Smooth muscle cell (in vitro differentiated cells): Measurements from ENCODE around the gene GALNT17. TPM values are rescaled to one million over a fixed set of nuclear protein-coding genes. Genes with fewer than 3 reads are reported as not detected.

Experiments
- DNase-seq: peaks from one replicate; lab custom pipeline; 2025; ENCODE audit not compliant: unreplicated experiment; lab: John Stamatoyannopoulos, UW
- H2AFZ ChIP-seq: fragments of 200-600 bp; sonication (generic); 2 replicates; pipeline ENCODE4 v1.6.0; 2016; ENCODE audit warnings: antibody characterized with exemption, low read depth, mild to moderate bottlenecking
- H3F3A ChIP-seq: fragments of 200-600 bp; sonication (generic); 2 replicates; pipeline ENCODE4 v1.6.0; 2017; ENCODE audit warnings: antibody characterized with exemption, low read depth
- H3K27ac ChIP-seq: fragments of 200-600 bp; sonication (generic); 2 replicates; pipeline ENCODE4 v1.5.1; 2016; ENCODE audit warnings: low read depth, mild to moderate bottlenecking
- H3K27me3 ChIP-seq: fragments of 200-600 bp; sonication (generic); 2 replicates; pipeline ENCODE4 v1.6.1; 2016; ENCODE audit warnings: low read depth, mild to moderate bottlenecking
- H3K36me3 ChIP-seq: fragments of 200-600 bp; sonication (generic); 2 replicates; pipeline ENCODE4 v1.5.1; 2016; ENCODE audit warnings: low read depth
- H3K4me1 ChIP-seq: fragments of 200-600 bp; sonication (generic); 2 replicates; pipeline ENCODE4 v1.5.1; 2016; ENCODE audit warnings: low read depth
- H3K4me2 ChIP-seq: fragments of 200-600 bp; sonication (generic); 2 replicates; pipeline ENCODE4 v1.6.0; 2016; ENCODE audit warnings: mild to moderate bottlenecking
- H3K4me3 ChIP-seq: fragments of 200-600 bp; sonication (generic); 2 replicates; pipeline ENCODE4 v1.5.1; 2016; ENCODE audit warnings: mild to moderate bottlenecking
- H3K79me2 ChIP-seq: fragments of 200-600 bp; sonication (generic); 2 replicates; pipeline ENCODE4 v1.6.0; 2016; ENCODE audit warnings: low read depth, mild to moderate bottlenecking
- H3K9ac ChIP-seq: fragments of 200-600 bp; sonication (generic); 2 replicates; pipeline ENCODE4 v1.6.0; 2016; ENCODE audit warnings: low read depth
- H3K9me3 ChIP-seq: fragments of 200-600 bp; sonication (generic); replicated peaks from 2 replicates; pipeline ENCODE4 v1.5.1; 2016; ENCODE audit warnings: low read depth
- H4K20me1 ChIP-seq: fragments of 200-600 bp; sonication (generic); 2 replicates; pipeline ENCODE4 v1.6.0; 2016; ENCODE audit warnings: low read depth
- CTCF ChIP-seq: fragments of 200-600 bp; sonication (generic); IDR thresholded peaks from 2 replicates; pipeline ENCODE4 v1.5.1; 2017; ENCODE audit warnings: borderline replicate concordance, mild to moderate bottlenecking, antibody characterized with exemption; ENCODE audit not compliant: insufficient read depth, poor library complexity, severe bottlenecking
- WGBS: methylation state at CpG from one replicate; pipeline ENCODE4 v1.1.7; 2016; ENCODE audit warnings: low lambda C conversion rate; 5-methylcytosine and 5-hydroxymethylcytosine counted together
- polyA plus RNA-seq: library from polyadenylated mRNA; unstranded; fragments of >200 nt; fragmentation: Nextera tagmentation; extraction: Ambion mirVana; gene quantifications from 2 replicates; pipeline ENCODE4 v1.2.1, GENCODE V29; 2016
- total RNA-seq: library from RNA; depleted of rRNA; stranded (reverse); fragments of >200 nt; gene quantifications from 2 replicates; pipeline ENCODE4 v1.2.3, GENCODE V29; 2014

The GALNT17 gene
- total and polyA plus RNA-seq, 2 experiments from 2014 or later, result 0.38 to 0.45 TPM

GRCh38 chr7:71479231-71479630 lies 347.3 kb downstream of the GALNT17 start:
- no peaks in the 10 kb centered on the region for H3F3A ChIP-seq
- no peak overlapping the region for H3K4me3 ChIP-seq
- H4K20me1 ChIP-seq, result no peaks in the 10 kb centered on the region
- no peaks in the 10 kb centered on the region for H3K36me3 ChIP-seq
- H3K27ac ChIP-seq, result no peak overlapping the region
- H2AFZ ChIP-seq, result no peak overlapping the region
- no peaks in the 10 kb centered on the region for H3K27me3 ChIP-seq
- H3K9me3 ChIP-seq, result no peaks in the 10 kb centered on the region
- DNase-seq, result no peak
- H3K4me2 ChIP-seq, result no peak overlapping the region
- no peaks in the 10 kb centered on the region for H3K79me2 ChIP-seq
- no peaks in the 10 kb centered on the region for H3K4me1 ChIP-seq
- no peak overlapping the region for H3K9ac ChIP-seq
- WGBS, result 61% methylated on average over 2 of the region's 2 CpGs
- TF ChIP-seq CTCF, result no peak

DNA sequence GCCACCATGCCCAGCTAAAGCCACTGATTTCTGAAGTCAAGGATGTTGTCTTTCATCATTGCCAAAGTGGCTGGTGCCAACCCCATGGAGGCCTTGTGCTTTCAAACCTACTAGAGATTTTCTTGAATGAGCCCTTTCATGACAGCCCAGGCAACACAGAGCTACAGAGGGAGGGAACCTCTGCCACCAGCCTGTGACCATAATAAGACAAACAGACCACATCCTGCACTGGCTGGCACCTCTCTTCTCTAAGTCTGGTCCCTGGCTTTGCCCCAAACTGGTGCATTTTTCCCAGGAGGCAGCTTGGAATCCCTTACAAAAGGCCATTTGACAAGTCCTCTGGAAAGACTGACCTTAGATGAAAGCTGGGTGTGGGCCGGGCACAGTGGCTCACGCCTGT lies 348.8 kb downstream of the GALNT17 start:
- H3K27ac ChIP-seq, result no peak overlapping the region
- no peak overlapping the region for H3K9ac ChIP-seq
- no peaks in the 10 kb centered on the region for H3K79me2 ChIP-seq
- no peak overlapping the region for H3K4me3 ChIP-seq
- no peak for DNase-seq
- no peak overlapping the region for H2AFZ ChIP-seq
- no peak overlapping the region for H3K4me2 ChIP-seq
- H4K20me1 ChIP-seq, result no peaks in the 10 kb centered on the region
- H3F3A ChIP-seq, result no peaks in the 10 kb centered on the region
- H3K4me1 ChIP-seq, result no peaks in the 10 kb centered on the region
- H3K27me3 ChIP-seq, result no peaks in the 10 kb centered on the region
- 100% methylated on average over 2 of the region's 2 CpGs for WGBS
- TF ChIP-seq CTCF, result no peak
- H3K9me3 ChIP-seq, result no peaks in the 10 kb centered on the region
- H3K36me3 ChIP-seq, result no peaks in the 10 kb centered on the region

DNA sequence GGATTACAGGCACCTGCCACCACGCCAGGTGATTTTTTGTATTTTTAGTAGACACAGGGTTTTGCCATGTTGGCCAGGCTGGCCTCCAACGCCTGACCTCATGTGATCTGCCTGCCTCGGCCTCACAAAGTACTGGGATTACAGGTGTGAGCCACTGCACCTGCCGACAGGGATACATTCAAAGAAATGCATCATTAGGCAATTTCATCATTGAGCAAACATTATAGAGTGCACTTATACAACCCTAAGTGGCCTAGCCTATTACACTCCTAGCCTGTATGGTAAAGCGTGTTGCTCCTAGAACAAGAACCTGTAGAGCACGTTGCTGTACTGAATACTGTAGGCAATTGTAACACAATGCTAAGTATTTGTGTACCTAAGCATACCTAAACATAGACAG lies 350.3 kb downstream of the GALNT17 start:
- Histone ChIP-seq H3K9ac (no peak overlapping the region), H3K4me3 (no peak overlapping the region), H3K27ac (no peak overlapping the region), H3K36me3 (no peaks in the 10 kb centered on the region), H3K4me1 (no peaks in the 10 kb centered on the region), H4K20me1 (no peaks in the 10 kb centered on the region), H3K79me2 (no peaks in the 10 kb centered on the region), H3K4me2 (no peak overlapping the region), H2AFZ (no peak overlapping the region), H3F3A (no peaks in the 10 kb centered on the region), H3K27me3 (no peaks in the 10 kb centered on the region), H3K9me3 (no peaks in the 10 kb centered on the region)
- 96% methylated on average over 6 of the region's 6 CpGs for WGBS
- TF ChIP-seq CTCF, result no peak
- no peak for DNase-seq

DNA sequence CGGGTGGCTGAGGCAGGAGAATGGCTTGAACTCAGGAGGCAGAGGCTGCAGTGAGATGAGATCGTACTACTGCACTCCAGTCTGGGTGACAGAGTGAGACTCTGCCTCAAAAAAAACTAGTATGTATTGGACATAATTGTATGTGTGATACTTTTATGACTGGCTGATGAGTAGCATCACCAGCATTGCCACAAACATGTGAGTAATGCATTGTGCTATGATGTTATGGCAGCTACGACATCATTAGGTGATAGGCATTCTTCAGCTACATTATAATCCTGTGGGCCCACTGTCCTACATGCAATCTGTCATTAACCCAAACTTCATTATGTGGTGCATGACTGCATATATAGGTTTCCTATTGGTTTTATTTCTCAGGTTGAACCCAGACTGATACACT lies 352.4 kb downstream of the GALNT17 start:
- no peak for DNase-seq
- Histone ChIP-seq H3K79me2 (no peaks in the 10 kb centered on the region), H3K4me1 (no peaks in the 10 kb centered on the region), H3K4me2 (no peak overlapping the region), H3K36me3 (no peaks in the 10 kb centered on the region), H4K20me1 (no peaks in the 10 kb centered on the region), H3K27ac (no peak overlapping the region), H3K9ac (no peak overlapping the region), H3K9me3 (no peaks in the 10 kb centered on the region), H3K27me3 (no peaks in the 10 kb centered on the region), H3F3A (no peaks in the 10 kb centered on the region), H3K4me3 (no peak overlapping the region), H2AFZ (no peak overlapping the region)
- TF ChIP-seq CTCF, result no peak
- 94% methylated on average over 3 of the region's 3 CpGs for WGBS
